Bladder microvascular endothelial cell (primary cell): Measurements from ENCODE around the gene UST. TPM values are rescaled to one million over a fixed set of nuclear protein-coding genes. Genes with fewer than 3 reads are reported as not detected.

Source experiments
- total RNA-seq: library from RNA; depleted of rRNA; stranded (reverse); fragments of >200 nt; gene quantifications from 2 replicates; pipeline ENCODE4 v1.2.3, GENCODE V29; 2014

Gene UST
- 0.16 and 0.25 TPM in 2 replicates for total RNA-seq

DNA sequence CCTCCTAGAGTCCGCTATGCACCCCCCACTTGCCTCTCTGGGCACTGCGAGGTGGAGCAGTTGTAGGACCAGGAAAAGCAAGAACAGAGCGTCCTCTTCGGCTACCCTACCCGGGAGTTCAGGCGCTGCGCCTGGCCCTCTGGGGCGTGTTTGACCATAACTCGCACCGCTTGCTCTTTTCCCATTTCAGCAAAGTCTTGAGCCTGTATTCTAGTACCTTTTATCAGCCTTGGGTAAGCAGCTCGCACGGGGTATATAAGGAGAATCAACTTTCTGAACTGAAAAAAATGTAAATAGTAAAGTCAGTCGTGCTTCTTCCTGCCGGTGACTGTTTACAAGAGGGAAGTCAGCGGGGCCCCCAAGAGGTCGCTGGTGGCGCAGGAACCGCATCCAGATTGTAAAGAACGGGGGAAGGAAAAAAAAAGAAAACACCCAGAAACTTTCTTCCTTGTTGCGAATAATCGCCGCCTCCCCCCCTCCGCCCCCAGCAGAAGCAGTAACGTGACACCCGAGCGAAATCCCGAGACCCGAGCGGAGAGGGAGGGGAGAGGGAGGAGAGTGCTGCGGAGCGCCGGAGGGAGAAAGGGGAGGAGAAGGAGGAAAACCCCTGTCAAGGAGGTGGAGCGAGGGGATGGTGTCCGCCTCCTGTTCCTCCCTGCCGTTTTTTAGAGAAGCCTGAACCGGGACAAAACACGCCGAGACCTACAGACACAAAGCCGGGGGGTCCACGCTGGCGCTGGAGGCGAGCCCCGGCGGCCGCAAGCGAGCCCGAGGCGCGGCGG, at the start of gene UST:
Gene UST, plus strand, starts transcription at position 668 of the 782 bp plus-strand sequence. CDS start 401 bp downstream, outside the sequence.

